HepG2 (cell line): Measurements from ENCODE around the gene ZBTB7B. TPM values are rescaled to one million over a fixed set of nuclear protein-coding genes. Genes with fewer than 3 reads are reported as not detected.

Source experiments
- ATAC-seq: fragments of 200-7000 bp; cut with Tn5 transposase; 3 replicates; pipeline ENCODE4 v1.9.1; 2020; ENCODE audit warnings: mild to moderate bottlenecking, moderate library complexity
- BruUV-seq: library from RNA; stranded (reverse); fragments of 400-500 nt; replicated peaks from 2 replicates; lab custom pipeline; 2021; lab: Mats Ljungman, UMichigan
- CTCF ChIA-PET: fragments of 300-600 bp; formaldehyde crosslinking; extraction: SDS; loops from one replicate; lab custom pipeline; 2021; ENCODE audit warnings: low total read pairs, inconsistent platforms, low intra/inter-chr PET ratio; lab: Yijun Ruan, JAX
- POLR2A ChIA-PET: fragments of 350-600 bp; sonication (Branson Sonifier 250); formaldehyde crosslinking; loops from one replicate; lab custom pipeline; 2020; ENCODE audit warnings: antibody characterized with exemption, inconsistent platforms; lab: Yijun Ruan, JAX
- DNase-seq: peaks from one replicate; pipeline ENCODE4 v3.0.0-alpha.2; 2015; ENCODE audit warnings: low spot score
- FAIRE-seq: peaks from 3 replicates; lab custom pipeline; 2011; peaks lifted over from hg19 to GRCh38; lab: Jason Lieb, UNC
- H2AFZ ChIP-seq: one replicate; pipeline ENCODE4 v1.6.1; 2011; ENCODE audit warnings: low read length, inconsistent platforms
- H3K27ac ChIP-seq: fragments of 300-600 bp; 3 replicates; pipeline ENCODE4 v1.8.0; 2011; ENCODE audit warnings: mixed run types, mild to moderate bottlenecking, mixed read lengths, low read length, inconsistent platforms; ENCODE audit not compliant: insufficient read depth; ENCODE audit errors: extremely low read length
- H3K27me3 ChIP-seq, 2 experiments: fragments of 200-600 bp in 1 of 2; 2 replicates in 1 of 2; 3 replicates in 1 of 2; pipeline versions ENCODE4 v1.6.0 to v1.8.0; 2011; ENCODE audit warnings: low read length in 2 of 2, mild to moderate bottlenecking in 2 of 2, moderate library complexity in 2 of 2, inconsistent platforms in 1 of 2; ENCODE audit not compliant: insufficient read depth in 2 of 2, control insufficient read depth in 1 of 2
- H3K36me3 ChIP-seq, 2 experiments: fragments of 200-600 bp in 1 of 2; replicated peaks in 1 of 2; 2 replicates in 1 of 2; 3 replicates in 1 of 2; pipeline versions ENCODE4 v1.5.1 to v1.8.0; 2011; ENCODE audit warnings: low read length in 2 of 2, inconsistent platforms in 1 of 2; ENCODE audit not compliant: insufficient read depth in 2 of 2, control insufficient read depth in 1 of 2
- H3K4me1 ChIP-seq: 2 replicates; pipeline ENCODE4 v1.5.1; 2012; ENCODE audit warnings: low read length, inconsistent platforms; ENCODE audit not compliant: insufficient read depth
- H3K4me2 ChIP-seq: 2 replicates; pipeline ENCODE4 v1.6.0; 2011; ENCODE audit warnings: low read depth, low read length, inconsistent platforms
- H3K4me3 ChIP-seq, 3 experiments: fragments of 200-600 bp in 1 of 3; sonication (generic), shearing (Covaris generic) in 1 of 3; replicated peaks in 1 of 3; 2 replicates each; pipeline ENCODE4 v1.5.1; 2011 to 2016; ENCODE audit warnings: low read length in 3 of 3, inconsistent platforms in 2 of 3, low read depth in 2 of 3, mild to moderate bottlenecking in 2 of 3, control low read depth in 1 of 3, mixed read lengths in 1 of 3; ENCODE audit not compliant: insufficient read depth in 1 of 3
- H3K79me2 ChIP-seq: one replicate; pipeline ENCODE4 v1.6.1; 2011; ENCODE audit warnings: low read length, inconsistent platforms; ENCODE audit not compliant: insufficient read depth
- H3K9ac ChIP-seq: 2 replicates; pipeline ENCODE4 v1.6.0; 2011; ENCODE audit warnings: mild to moderate bottlenecking, low read depth, low read length, inconsistent platforms; ENCODE audit not compliant: insufficient read depth
- H3K9me3 ChIP-seq: 2 replicates; pipeline ENCODE4 v1.5.1; 2012; ENCODE audit warnings: mild to moderate bottlenecking, low read length
- H4K20me1 ChIP-seq: 2 replicates; pipeline ENCODE4 v1.6.0; 2011; ENCODE audit warnings: inconsistent platforms, mild to moderate bottlenecking, low read length, moderate library complexity; ENCODE audit not compliant: insufficient read depth
- ARID2 ChIP-seq: sonication (generic); formaldehyde crosslinking; IDR thresholded peaks from 2 replicates; pipeline ENCODE4 v1.8.1; 2022; ENCODE audit warnings: mild to moderate bottlenecking, missing genetic modification reagents, borderline replicate concordance
- CBX1 ChIP-seq: IDR thresholded peaks from one replicate; pipeline ENCODE4 v1.6.1; 2016; ENCODE audit warnings: antibody characterized with exemption, low read depth
- CBX5 ChIP-seq: sonication (generic); formaldehyde crosslinking; IDR thresholded peaks from 2 replicates; pipeline ENCODE4 v1.4.0; 2020; ENCODE audit warnings: missing genetic modification reagents, borderline replicate concordance
- FOXJ3 ChIP-seq: sonication (generic); formaldehyde crosslinking; IDR thresholded peaks from 2 replicates; pipeline ENCODE4 v1.4.0; 2020; ENCODE audit warnings: missing genetic modification reagents, mild to moderate bottlenecking, borderline replicate concordance
- KDM5B ChIP-seq: sonication (generic); formaldehyde crosslinking; IDR thresholded peaks from 2 replicates; pipeline ENCODE4 v1.4.0; 2020; ENCODE audit warnings: missing genetic modification reagents, mild to moderate bottlenecking, borderline replicate concordance
- KLF15 ChIP-seq: sonication (generic); formaldehyde crosslinking; IDR thresholded peaks from 2 replicates; pipeline ENCODE4 v1.8.1; 2023; ENCODE audit warnings: borderline replicate concordance, mild to moderate bottlenecking, inconsistent platforms, missing genetic modification reagents, mixed read lengths
- NFKB2 ChIP-seq: sonication (generic); formaldehyde crosslinking; IDR thresholded peaks from 2 replicates; pipeline ENCODE4 v1.4.0; 2020; ENCODE audit warnings: missing genetic modification reagents, borderline replicate concordance
- RBM39 ChIP-seq: fragments of 200-400 bp; formaldehyde crosslinking; IDR thresholded peaks from one replicate; pipeline ENCODE4 v1.6.1; 2018; ENCODE audit warnings: antibody characterized with exemption, mild to moderate bottlenecking, low read depth, low read length; ENCODE audit not compliant: poor library complexity, severe bottlenecking
- RCOR2 ChIP-seq: IDR thresholded peaks from 2 replicates; pipeline ENCODE4 v1.6.1; 2016; ENCODE audit warnings: missing biosample characterization, missing genetic modification reagents
- SMAD3 ChIP-seq: sonication (generic); formaldehyde crosslinking; IDR thresholded peaks from 2 replicates; pipeline ENCODE4 v1.4.0; 2020; ENCODE audit warnings: missing genetic modification reagents
- ZFP41 ChIP-seq: sonication (generic); formaldehyde crosslinking; IDR thresholded peaks from 2 replicates; pipeline ENCODE4 v1.4.0; 2020; ENCODE audit warnings: mild to moderate bottlenecking, missing genetic modification reagents, borderline replicate concordance
- ZFP82 ChIP-seq: sonication (generic); formaldehyde crosslinking; IDR thresholded peaks from 2 replicates; pipeline ENCODE4 v1.5.1; 2020; ENCODE audit warnings: mild to moderate bottlenecking, missing genetic modification reagents, borderline replicate concordance
- ZNF746 ChIP-seq: sonication (generic); formaldehyde crosslinking; IDR thresholded peaks from 2 replicates; pipeline ENCODE4 v1.8.0; 2022; ENCODE audit warnings: mild to moderate bottlenecking, missing genetic modification reagents
- WGBS: methylation state at CpG from one replicate; pipeline ENCODE4 v1.1.6; 2017; ENCODE audit warnings: low lambda C conversion rate; 5-methylcytosine and 5-hydroxymethylcytosine counted together
- in situ Hi-C: cut with HindIII; loops from 2 replicates; pipeline ENCODE4 v1.10.0; 2017; ENCODE audit warnings: low pct_unique_long_range_greater_than_20kb; ENCODE audit not compliant: extremely low pct_ligation_motif_present
- intact Hi-C: fragments of 100-400 bp; cut with micrococcal nuclease; formaldehyde crosslinking; loops from one replicate; pipeline ENCODE4 v1.10.0; 2022; ENCODE audit not compliant: unreplicated experiment
- polyA plus RNA-seq, 8 experiments: library from polyadenylated mRNA; depleted of rRNA in 3 of 8; stranded (reverse) in 7 of 8; unstranded in 1 of 8; fragments of >200 nt; fragmentation: Illumina TruSeq in 4 of 8; extraction: Trizol in 4 of 8; gene quantifications; 2 replicates each; pipeline versions ENCODE4 v1.2.1 to v1.2.3, GENCODE V29; 2011 to 2016; ENCODE audit warnings: low read depth in 4 of 8, missing spikeins in 1 of 8, mixed read lengths in 1 of 8; ENCODE audit not compliant: insufficient read depth in 1 of 8
- total RNA-seq, 5 experiments: library from RNA; depleted of rRNA; stranded (reverse); fragments of >200 nt; fragmentation: Illumina TruSeq; extraction: Trizol; gene quantifications; 2 replicates each; pipeline ENCODE4 v1.2.3, GENCODE V29; 2016; ENCODE audit warnings: low read depth in 1 of 5
- TF ChIP-seq, protein P1 (sequence below): sonication (generic); formaldehyde crosslinking; IDR thresholded peaks from 2 replicates; pipeline ENCODE4 v1.4.0; 2020; ENCODE audit warnings: missing genetic modification reagents, borderline replicate concordance
- TF ChIP-seq, protein P2 (sequence below): sonication (generic); formaldehyde crosslinking; IDR thresholded peaks from 2 replicates; pipeline ENCODE4 v1.5.0; 2020; ENCODE audit warnings: missing genetic modification reagents, mild to moderate bottlenecking, borderline replicate concordance

The ZBTB7B gene
- total and polyA plus RNA-seq, 2 of the 13 experiments (the other 11 are each of a cell fraction or from before 2014, with no cell fraction given), result 15.5 to 17.5 TPM

DNA sequence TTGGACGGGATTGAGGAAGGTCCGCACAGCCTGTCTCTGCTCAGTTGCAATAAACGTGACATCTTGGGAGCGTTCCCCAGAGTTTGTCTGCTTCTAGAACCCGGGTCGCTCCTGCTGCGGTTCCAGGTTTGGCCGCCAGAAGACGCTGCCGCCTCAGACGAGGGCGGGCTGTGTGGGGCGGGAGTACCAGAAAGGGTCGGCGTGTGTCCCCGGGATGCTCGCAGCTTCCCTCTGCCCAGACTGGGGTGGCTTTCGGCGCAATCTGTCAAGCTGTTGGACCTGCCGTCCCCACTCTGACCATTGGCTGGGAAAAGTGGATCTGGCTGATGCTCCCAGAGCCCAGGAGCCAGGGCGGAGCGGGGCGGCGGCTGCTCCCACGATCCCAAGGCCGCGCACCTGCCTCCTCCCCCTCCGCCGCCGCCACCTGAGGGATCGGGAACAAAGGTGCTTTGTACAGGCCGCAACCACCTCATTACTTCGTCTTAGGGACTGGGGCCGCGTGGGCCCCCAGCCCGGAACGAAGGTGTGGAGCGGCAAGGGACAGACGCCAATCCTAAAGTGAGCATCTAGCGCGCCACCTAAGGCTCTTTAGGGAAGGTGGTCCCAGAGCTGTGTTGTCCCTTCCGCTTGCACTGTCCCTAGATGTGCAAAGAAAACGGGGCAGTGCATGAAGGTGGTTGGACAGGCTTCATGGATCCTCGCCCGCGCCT, 60.3 kb downstream of the ZBTB7B start (continued):
- no peak for TF ChIP-seq SMAD3 (CRISPR knock-in tag)
- TF ChIP-seq FOXJ3, result no peak
- TF ChIP-seq RCOR2 (CRISPR knock-in tag), result no peak
- TF ChIP-seq CBX1, result no peak
- no peak for TF ChIP-seq ZFP41 (CRISPR knock-in tag)
- TF ChIP-seq ZNF746 (CRISPR knock-in tag), result no peak
- TF ChIP-seq ZFP82 (CRISPR knock-in tag), result no peak
- TF ChIP-seq NFKB2 (CRISPR knock-in tag), result peak; percentile 16; the same call in 1 of the 2 replicates
- no peak for TF ChIP-seq RBM39
- TF ChIP-seq KDM5B, result peak; percentile 34; the same call in 1 of the 2 replicates
- TF ChIP-seq KLF15 (CRISPR knock-in tag), result no peak

DNA sequence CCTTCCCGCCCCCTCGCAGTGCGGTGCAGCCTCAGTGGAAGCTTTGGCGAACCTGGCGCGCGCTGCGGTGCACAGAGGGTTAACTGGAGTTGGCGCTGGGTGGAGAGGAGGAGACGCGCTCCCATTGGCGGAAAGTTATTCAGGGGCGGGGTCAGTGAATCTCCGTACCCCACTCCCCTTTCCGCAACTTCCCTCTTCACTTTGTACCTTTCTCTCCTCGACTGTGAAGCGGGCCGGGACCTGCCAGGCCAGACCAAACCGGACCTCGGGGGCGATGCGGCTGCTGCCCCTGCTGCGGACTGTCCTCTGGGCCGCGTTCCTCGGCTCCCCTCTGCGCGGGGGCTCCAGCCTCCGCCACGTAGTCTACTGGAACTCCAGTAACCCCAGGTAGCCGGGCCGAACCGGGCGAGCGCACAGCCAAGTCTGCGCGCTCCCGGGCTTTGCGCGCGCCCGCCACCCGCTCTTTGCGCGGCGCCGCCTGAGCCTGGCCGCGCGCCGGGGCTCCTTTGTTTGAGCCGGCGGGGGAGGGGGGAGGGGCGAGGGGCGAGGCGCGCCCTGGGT, 61.0 kb downstream of the ZBTB7B start, which contains the start of gene EFNA4:
Gene EFNA4, plus strand, starts transcription at position 191 of the 561 bp plus-strand sequence. Its CDS starts 84 bp downstream, at position 275.
- H3K4me3 ChIP-seq, result peak within 1 kb of the TSS; percentile 72 to 91 (median 83)
- intact Hi-C loops, result loop anchor here (2.0 to 5.0 kb wide), 2 partner anchors 66 to 89 kb away; partner anchors contain the start of gene CKS1B
- ChIA-PET CTCF (interaction anchor here (4.0 kb wide), 1 partner anchor 21 kb away, joined by 39 read pairs; no protein-coding TSS in a partner anchor), POLR2A (interaction anchor here (0.8 to 3.0 kb wide), 13 partner anchors 11 to 127 kb away, joined by 3 to 11 read pairs (median 3); partner anchors contain the start of genes ADAM15, EFNA3, PBXIP1 and PMVK)
- peak within 1 kb of the TSS; percentile 92 for H3K27ac ChIP-seq
- peak; percentile 82 for DNase-seq
- in situ Hi-C loops, result loop anchor here (5.0 kb wide), 1 partner anchor 81 kb away; the partner anchor contains the start of gene FLAD1
- peaks cover under 1 to 5% of the 10 kb centered on the region in 2 experiments; a peak in 3 of 5 replicates for H3K36me3 ChIP-seq
- peak; percentile 84 for FAIRE-seq
- BruUV-seq, result no TSS peak
- peaks cover 32% of the 10 kb centered on the region for H3K4me1 ChIP-seq
- 2% methylated on average over 20 of the region's 57 CpGs for WGBS
- peak within 1 kb of the TSS; percentile 8 for H2AFZ ChIP-seq
- H3K9me3 ChIP-seq, result no peaks in the 10 kb centered on the region
- H3K79me2 ChIP-seq, result peaks cover 9% of the 10 kb centered on the region
- H3K9ac ChIP-seq, result peak within 1 kb of the TSS; percentile 85
- peak; percentile 84 for ATAC-seq
- no peaks in the 10 kb centered on the region for H3K27me3 ChIP-seq
- peak within 1 kb of the TSS; percentile 100 for H3K4me2 ChIP-seq
- no peaks in the 10 kb centered on the region for H4K20me1 ChIP-seq
- peak; percentile 56; the same call in 1 of the 2 replicates for TF ChIP-seq ARID2
- 0 out of 2 replicates have a peak, but pooled peaks have one; percentile 15 for TF ChIP-seq CBX5 (CRISPR knock-in tag)
- TF ChIP-seq, protein P1, sequence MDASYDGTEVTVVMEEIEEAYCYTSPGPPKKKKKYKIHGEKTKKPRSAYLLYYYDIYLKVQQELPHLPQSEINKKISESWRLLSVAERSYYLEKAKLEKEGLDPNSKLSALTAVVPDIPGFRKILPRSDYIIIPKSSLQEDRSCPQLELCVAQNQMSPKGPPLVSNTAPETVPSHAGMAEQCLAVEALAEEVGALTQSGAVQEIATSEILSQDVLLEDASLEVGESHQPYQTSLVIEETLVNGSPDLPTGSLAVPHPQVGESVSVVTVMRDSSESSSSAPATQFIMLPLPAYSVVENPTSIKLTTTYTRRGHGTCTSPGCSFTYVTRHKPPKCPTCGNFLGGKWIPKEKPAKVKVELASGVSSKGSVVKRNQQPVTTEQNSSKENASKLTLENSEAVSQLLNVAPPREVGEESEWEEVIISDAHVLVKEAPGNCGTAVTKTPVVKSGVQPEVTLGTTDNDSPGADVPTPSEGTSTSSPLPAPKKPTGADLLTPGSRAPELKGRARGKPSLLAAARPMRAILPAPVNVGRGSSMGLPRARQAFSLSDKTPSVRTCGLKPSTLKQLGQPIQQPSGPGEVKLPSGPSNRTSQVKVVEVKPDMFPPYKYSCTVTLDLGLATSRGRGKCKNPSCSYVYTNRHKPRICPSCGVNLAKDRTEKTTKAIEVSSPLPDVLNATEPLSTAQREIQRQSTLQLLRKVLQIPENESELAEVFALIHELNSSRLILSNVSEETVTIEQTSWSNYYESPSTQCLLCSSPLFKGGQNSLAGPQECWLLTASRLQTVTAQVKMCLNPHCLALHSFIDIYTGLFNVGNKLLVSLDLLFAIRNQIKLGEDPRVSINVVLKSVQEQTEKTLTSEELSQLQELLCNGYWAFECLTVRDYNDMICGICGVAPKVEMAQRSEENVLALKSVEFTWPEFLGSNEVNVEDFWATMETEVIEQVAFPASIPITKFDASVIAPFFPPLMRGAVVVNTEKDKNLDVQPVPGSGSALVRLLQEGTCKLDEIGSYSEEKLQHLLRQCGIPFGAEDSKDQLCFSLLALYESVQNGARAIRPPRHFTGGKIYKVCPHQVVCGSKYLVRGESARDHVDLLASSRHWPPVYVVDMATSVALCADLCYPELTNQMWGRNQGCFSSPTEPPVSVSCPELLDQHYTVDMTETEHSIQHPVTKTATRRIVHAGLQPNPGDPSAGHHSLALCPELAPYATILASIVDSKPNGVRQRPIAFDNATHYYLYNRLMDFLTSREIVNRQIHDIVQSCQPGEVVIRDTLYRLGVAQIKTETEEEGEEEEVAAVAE (CRISPR knock-in tag), result no peak
- TF ChIP-seq, protein P2, sequence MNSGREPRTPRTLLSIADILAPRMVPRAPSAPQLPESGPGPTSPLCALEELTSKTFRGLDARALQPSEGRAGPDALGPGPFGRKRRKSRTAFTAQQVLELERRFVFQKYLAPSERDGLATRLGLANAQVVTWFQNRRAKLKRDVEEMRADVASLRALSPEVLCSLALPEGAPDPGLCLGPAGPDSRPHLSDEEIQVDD (CRISPR knock-in tag), result peak; percentile 69; the same call in 1 of the 2 replicates
